ENCODE measurements around the gene PFKFB3. TPM values are rescaled to one million over a fixed set of nuclear protein-coding genes. Genes with fewer than 3 reads are reported as not detected.

Gene PFKFB3
- total RNA-seq, 4 donors from 2014 or later: 29.6 to 78.3 (median 38.4) TPM

DNA sequence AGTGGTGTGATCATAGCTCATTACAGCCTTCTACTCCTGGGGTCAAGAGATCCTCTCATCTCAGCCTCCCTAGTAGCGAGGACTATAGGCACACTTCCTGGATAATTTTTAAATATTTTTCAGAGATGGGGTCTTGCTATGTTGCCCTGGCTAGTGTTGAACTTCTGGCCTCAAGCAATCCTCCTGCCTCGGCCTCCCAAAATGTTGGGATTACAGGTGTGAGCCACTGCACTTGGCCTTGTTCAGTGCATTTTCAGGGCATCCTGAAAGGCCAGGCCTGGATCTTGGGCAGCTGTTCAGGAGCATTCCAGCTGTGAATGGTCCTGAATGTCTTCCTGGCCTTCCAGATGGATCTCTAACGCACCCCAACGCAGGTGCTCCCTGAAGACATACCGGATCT lies 95.7 kb downstream of the PFKFB3 start:
- 96 to 100% methylated on average over 1 to 3 of the region's 5 CpGs for WGBS, 2 donors (ENCODE audit: low coverage in 1 of 2)
- H3K27ac ChIP-seq: no peak overlapping the region

DNA sequence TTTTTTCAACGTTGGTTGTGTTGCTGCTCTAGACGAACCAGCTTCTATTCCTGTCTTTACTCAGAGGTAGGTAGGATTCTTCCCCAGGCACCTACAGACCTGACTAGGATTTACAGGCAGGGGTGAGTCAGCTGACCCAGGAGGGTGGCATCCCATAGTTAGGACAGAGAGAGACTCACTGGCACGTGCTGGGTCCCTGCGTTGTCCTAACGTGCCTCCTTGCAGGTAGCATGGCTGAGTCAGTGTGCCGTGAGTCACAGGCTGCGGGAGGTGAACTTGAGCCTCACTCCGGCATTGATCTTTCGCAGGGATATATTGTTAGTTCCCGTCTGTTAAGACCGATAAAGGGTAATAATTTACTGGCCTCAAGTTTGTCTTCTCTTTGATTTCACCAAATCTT lies 96.5 kb downstream of the PFKFB3 start:
- no peak overlapping the region for H3K27ac ChIP-seq
- H3K36me3 ChIP-seq: no peaks in the 10 kb centered on the region
- no peaks in the 10 kb centered on the region for H3K27me3 ChIP-seq
- peaks cover 0 to 13% (median 0%) of the 10 kb centered on the region in 3 donors for H3K4me1 ChIP-seq
- TF ChIP-seq POLR2AphosphoS5 (IDR thresholded peaks at IDR 0.05) (no peak), POLR2A (IDR thresholded peaks at IDR 0.05) (no peak), EP300 (IDR thresholded peaks at IDR 0.05) (no peak)
- TF ChIP-seq, protein P1, sequence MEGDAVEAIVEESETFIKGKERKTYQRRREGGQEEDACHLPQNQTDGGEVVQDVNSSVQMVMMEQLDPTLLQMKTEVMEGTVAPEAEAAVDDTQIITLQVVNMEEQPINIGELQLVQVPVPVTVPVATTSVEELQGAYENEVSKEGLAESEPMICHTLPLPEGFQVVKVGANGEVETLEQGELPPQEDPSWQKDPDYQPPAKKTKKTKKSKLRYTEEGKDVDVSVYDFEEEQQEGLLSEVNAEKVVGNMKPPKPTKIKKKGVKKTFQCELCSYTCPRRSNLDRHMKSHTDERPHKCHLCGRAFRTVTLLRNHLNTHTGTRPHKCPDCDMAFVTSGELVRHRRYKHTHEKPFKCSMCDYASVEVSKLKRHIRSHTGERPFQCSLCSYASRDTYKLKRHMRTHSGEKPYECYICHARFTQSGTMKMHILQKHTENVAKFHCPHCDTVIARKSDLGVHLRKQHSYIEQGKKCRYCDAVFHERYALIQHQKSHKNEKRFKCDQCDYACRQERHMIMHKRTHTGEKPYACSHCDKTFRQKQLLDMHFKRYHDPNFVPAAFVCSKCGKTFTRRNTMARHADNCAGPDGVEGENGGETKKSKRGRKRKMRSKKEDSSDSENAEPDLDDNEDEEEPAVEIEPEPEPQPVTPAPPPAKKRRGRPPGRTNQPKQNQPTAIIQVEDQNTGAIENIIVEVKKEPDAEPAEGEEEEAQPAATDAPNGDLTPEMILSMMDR (IDR thresholded peaks at IDR 0.05): no peak
- 100% methylated on average over 7 of the region's 11 CpGs; no CpG with 5 or more reads in 1 of the 2 donors for WGBS, 2 donors (ENCODE audit: low coverage in 1 of 2)
- H3K9me3 ChIP-seq: no peaks in the 10 kb centered on the region
- no peak for ATAC-seq
- H3K4me3 ChIP-seq: no peak overlapping the region

More for the DNA sequence above, 95.7 kb downstream of the PFKFB3 start:
- H3K4me3 ChIP-seq: no peak overlapping the region
- no peak for TF ChIP-seq POLR2A (IDR thresholded peaks at IDR 0.05)
- TF ChIP-seq POLR2AphosphoS5 (IDR thresholded peaks at IDR 0.05): no peak
- TF ChIP-seq EP300 (IDR thresholded peaks at IDR 0.05): no peak
- TF ChIP-seq, protein P1 (IDR thresholded peaks at IDR 0.05): no peak
- H3K9me3 ChIP-seq: no peaks in the 10 kb centered on the region
- no peaks in the 10 kb centered on the region for H3K27me3 ChIP-seq
- peaks cover 0 to 13% (median 0%) of the 10 kb centered on the region in 3 donors for H3K4me1 ChIP-seq
- no peaks in the 10 kb centered on the region for H3K36me3 ChIP-seq
- ATAC-seq: no peak

DNA sequence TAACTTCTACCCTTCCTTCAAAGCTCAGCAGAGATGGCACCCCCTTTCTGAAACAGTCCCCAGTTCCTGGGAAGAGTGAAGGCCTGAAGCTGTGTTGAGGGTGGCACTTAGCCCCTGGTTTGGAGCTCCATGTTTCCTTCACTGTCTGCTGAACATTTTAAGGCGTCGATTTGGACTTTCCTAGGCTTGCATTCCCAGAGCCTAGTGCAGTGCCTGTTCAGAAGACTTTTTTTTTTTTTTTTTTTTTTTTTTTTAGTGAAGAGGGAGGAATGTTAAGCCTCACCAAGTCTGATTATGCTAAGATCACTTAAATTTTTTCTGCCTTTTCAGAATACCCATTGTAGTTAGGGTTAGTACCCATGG lies 97.0 kb downstream of the PFKFB3 start:
- Histone ChIP-seq H3K27me3 (no peaks in the 10 kb centered on the region), H3K9me3 (no peaks in the 10 kb centered on the region), H3K27ac (no peak overlapping the region), H3K4me3 (no peak overlapping the region), H3K36me3 (no peaks in the 10 kb centered on the region), H3K4me1 (peaks cover 0 to 13% (median 0%) of the 10 kb centered on the region in 3 donors)
- no peak for ATAC-seq
- 93 to 94% methylated on average over 2 of the region's 2 CpGs for WGBS, 2 donors (ENCODE audit: low coverage in 1 of 2)
- TF ChIP-seq EP300 (IDR thresholded peaks at IDR 0.05) (no peak), POLR2AphosphoS5 (IDR thresholded peaks at IDR 0.05) (no peak), POLR2A (IDR thresholded peaks at IDR 0.05) (no peak)
- TF ChIP-seq, protein P1 (IDR thresholded peaks at IDR 0.05): no peak

DNA sequence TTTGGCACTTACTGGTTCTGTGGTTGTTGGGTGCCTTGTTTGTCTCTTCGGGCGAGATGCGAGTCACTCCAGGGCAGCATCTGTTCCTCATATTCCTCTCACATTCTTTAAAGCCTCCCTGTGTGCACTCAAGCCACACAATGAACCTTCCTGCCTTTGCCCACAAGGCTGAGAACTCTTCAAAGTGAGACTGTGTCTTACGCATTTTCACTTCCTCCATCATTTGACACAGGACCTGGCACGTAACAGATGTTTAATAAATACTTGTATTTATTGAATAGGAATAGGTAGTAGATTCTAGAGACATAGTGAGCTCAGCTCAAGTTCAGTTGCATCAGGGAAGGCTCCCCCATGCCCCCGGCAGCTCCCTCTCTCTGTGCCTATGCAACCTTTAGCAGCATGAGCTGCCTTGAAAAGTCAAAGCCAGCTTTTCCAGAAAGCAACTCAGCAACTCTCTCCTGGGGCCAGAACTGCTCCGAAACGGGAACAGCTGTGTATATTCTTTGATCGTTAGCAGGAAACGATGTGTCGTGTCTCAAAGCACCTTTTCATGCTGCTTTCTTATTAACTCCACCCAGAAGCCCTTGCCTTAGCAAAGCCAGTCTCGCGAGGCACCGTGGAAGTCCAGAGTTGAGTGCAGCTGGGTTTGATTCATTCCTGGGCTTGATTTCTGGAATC lies 97.5 kb downstream of the PFKFB3 start:
- Histone ChIP-seq H3K36me3 (no peaks in the 10 kb centered on the region), H3K27ac (peak overlapping the region in 2 of 4 donors; percentile 11 to 37), H3K9me3 (no peaks in the 10 kb centered on the region), H3K27me3 (no peaks in the 10 kb centered on the region), H3K4me3 (no peak overlapping the region), H3K4me1 (peaks cover 0 to 13% (median 0%) of the 10 kb centered on the region in 3 donors)
- TF ChIP-seq, protein P1 (IDR thresholded peaks at IDR 0.05): no peak
- TF ChIP-seq POLR2AphosphoS5 (IDR thresholded peaks at IDR 0.05) (no peak), EP300 (IDR thresholded peaks at IDR 0.05) (no peak), POLR2A (IDR thresholded peaks at IDR 0.05) (no peak)
- ATAC-seq: no peak
- 33 to 45% methylated on average over 6 to 8 of the region's 14 CpGs for WGBS, 2 donors (ENCODE audit: low coverage in 1 of 2)

Data from gastroesophageal sphincter (tissue), 4 donors.